Upper lobe of left lung (tissue), 6 donors: ENCODE results near the gene MCTP1. TPM values are rescaled to one million over a fixed set of nuclear protein-coding genes. Genes with fewer than 3 reads are reported as not detected.
"Not testable (repeated sequence)": the region's sequence is repeated elsewhere in the genome, so short reads cannot be mapped to it uniquely, and the experiment has no call there.

Experiments used
- ATAC-seq, 2 donors: fragments of 200-7000 bp; cut with Tn5 transposase; one replicate each; pipeline ENCODE4 v1.9.1; 2022; ENCODE audit warnings: mild to moderate bottlenecking in 2 of 2, moderate library complexity in 2 of 2; ENCODE audit not compliant: low FRiP score in 2 of 2
- DNase-seq, 2 donors: peaks; one replicate each; pipeline ENCODE4 v3.0.0-alpha.2; 2019 to 2020
- H3K27ac ChIP-seq, 4 donors: fragments of 200-600 bp; sonication (generic); one replicate each; pipeline ENCODE4 v1.5.1; 2016 to 2019
- H3K27me3 ChIP-seq, 4 donors: fragments of 200-600 bp; sonication (generic); one replicate each; pipeline ENCODE4 v1.5.1; 2017 to 2019
- H3K36me3 ChIP-seq, 4 donors: fragments of 200-600 bp; sonication (generic); one replicate each; pipeline ENCODE4 v1.5.1; 2016 to 2019
- H3K4me1 ChIP-seq, 4 donors: fragments of 200-600 bp; sonication (generic); one replicate each; pipeline ENCODE4 v1.5.1; 2018 to 2019
- H3K4me3 ChIP-seq, 4 donors: fragments of 200-600 bp; sonication (generic); one replicate each; pipeline ENCODE4 v1.5.1; 2017 to 2019; ENCODE audit warnings: mild to moderate bottlenecking in 2 of 4, moderate library complexity in 1 of 4
- H3K9me3 ChIP-seq, 4 donors: fragments of 200-600 bp; sonication (generic); one replicate each; pipeline ENCODE4 v1.5.1; 2018 to 2019
- EP300 ChIP-seq, 4 donors: sonication (generic); formaldehyde crosslinking; IDR thresholded peaks; one replicate each; pipeline ENCODE4 v1.5.1; 2017; ENCODE audit warnings: antibody characterized with exemption in 4 of 4, control low read depth in 2 of 4
- POLR2A ChIP-seq, 4 donors: fragments of 450-650 bp; IDR thresholded peaks; one replicate each; pipeline ENCODE4 v1.5.1; 2016 to 2017; ENCODE audit warnings: antibody characterized with exemption in 4 of 4, mild to moderate bottlenecking in 2 of 4
- POLR2AphosphoS5 ChIP-seq, 2 donors: sonication (generic); formaldehyde crosslinking; IDR thresholded peaks; one replicate each; pipeline ENCODE4 v1.5.1; 2017; ENCODE audit warnings: antibody characterized with exemption in 2 of 2
- WGBS, 2 donors: methylation state at CpG; one replicate each; pipeline ENCODE4 v1.1.5; 2017 to 2018; 5-methylcytosine and 5-hydroxymethylcytosine counted together
- total RNA-seq, 6 donors: library from RNA; depleted of rRNA in 4 of 6; stranded (reverse); fragments of >200 nt in 4 of 6; gene quantifications; one replicate each; pipeline versions ENCODE4 v1.1.0 to v1.2.1, GENCODE V29; 2016 to 2021
- TF ChIP-seq, protein P1 (sequence below), 6 experiments: fragments of 450-650 bp in 4 of 6; fragments of 200-600 bp in 2 of 6; sonication (generic) in 2 of 6; IDR thresholded peaks; one replicate each; pipeline ENCODE4 v1.5.1; 2016 to 2019; ENCODE audit warnings: antibody characterized with exemption in 6 of 6
- donor health status: DM: no; HTN: no; CAD: no; lungs with moderate emphysema.
- donor health status: DM: no; HTN: yes; CAD: no; lungs with severe emphysema.

Gene MCTP1
- total RNA-seq, 6 donors from 2014 or later: 30.4 to 43.8 (median 38.3) TPM

DNA sequence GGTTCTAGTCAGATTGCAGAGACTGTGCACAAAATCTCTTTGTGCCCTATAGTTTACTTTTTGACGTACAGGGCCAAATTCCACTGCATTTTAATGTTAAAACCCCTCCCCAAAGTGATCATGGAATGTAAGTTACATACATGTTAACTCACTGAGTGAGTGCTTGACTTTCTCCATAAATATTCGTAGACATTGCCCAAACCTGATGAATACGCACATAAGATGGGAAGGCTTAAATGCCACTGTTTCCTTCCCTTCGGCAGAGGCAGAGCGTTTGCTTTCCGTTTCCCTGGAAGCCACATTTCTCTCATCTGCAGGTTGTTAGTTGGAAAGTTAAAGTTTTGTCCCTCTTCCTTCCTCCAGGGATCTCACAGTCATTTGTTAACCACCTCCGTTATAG lies 286.2 kb downstream of the MCTP1 start:
- no peak for ATAC-seq

DNA sequence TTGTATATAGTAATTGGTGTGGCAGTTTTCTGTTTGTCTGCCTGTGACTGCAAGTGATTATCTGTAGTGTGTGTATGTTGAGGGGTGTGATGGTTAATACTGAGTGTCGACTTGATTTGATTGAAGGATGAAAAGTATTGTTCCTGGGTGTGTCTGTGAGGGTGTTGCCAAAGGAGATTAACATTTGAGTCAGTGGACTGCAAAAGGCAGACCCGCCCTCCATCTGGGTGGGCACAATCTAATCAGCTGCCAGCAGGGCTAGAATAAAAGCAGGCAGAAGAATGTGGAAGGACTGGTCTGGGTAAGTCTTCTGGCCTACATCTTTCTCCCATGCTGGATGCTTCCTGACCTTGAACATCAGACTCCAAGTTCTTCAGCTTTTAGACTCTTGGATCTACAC lies 290.4 kb downstream of the MCTP1 start:
- H3K27ac ChIP-seq, H3K4me1 ChIP-seq, DNase-seq, H3K4me3 ChIP-seq, H3K36me3 ChIP-seq, ATAC-seq, H3K27me3 ChIP-seq, H3K9me3 ChIP-seq: not testable (repeated sequence)
- 77 to 79% methylated on average over 2 of the region's 2 CpGs for WGBS, 2 donors

More for the DNA sequence above, 286.2 kb downstream of the MCTP1 start:
- no peaks in the 10 kb centered on the region for H3K4me1 ChIP-seq
- H3K27ac ChIP-seq: no peak overlapping the region
- TF ChIP-seq POLR2A (IDR thresholded peaks at IDR 0.05): no peak
- no peak for TF ChIP-seq POLR2AphosphoS5 (IDR thresholded peaks at IDR 0.05)
- no peak for TF ChIP-seq EP300 (IDR thresholded peaks at IDR 0.05)
- TF ChIP-seq, protein P1, sequence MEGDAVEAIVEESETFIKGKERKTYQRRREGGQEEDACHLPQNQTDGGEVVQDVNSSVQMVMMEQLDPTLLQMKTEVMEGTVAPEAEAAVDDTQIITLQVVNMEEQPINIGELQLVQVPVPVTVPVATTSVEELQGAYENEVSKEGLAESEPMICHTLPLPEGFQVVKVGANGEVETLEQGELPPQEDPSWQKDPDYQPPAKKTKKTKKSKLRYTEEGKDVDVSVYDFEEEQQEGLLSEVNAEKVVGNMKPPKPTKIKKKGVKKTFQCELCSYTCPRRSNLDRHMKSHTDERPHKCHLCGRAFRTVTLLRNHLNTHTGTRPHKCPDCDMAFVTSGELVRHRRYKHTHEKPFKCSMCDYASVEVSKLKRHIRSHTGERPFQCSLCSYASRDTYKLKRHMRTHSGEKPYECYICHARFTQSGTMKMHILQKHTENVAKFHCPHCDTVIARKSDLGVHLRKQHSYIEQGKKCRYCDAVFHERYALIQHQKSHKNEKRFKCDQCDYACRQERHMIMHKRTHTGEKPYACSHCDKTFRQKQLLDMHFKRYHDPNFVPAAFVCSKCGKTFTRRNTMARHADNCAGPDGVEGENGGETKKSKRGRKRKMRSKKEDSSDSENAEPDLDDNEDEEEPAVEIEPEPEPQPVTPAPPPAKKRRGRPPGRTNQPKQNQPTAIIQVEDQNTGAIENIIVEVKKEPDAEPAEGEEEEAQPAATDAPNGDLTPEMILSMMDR (IDR thresholded peaks at IDR 0.05): no peak
- H3K36me3 ChIP-seq: no peaks in the 10 kb centered on the region
- 61 to 67% methylated on average over 7 of the region's 7 CpGs for WGBS, 2 donors
- H3K27me3 ChIP-seq: no peaks in the 10 kb centered on the region
- H3K4me3 ChIP-seq: no peak overlapping the region
- DNase-seq: no peak
- H3K9me3 ChIP-seq: no peaks in the 10 kb centered on the region

DNA sequence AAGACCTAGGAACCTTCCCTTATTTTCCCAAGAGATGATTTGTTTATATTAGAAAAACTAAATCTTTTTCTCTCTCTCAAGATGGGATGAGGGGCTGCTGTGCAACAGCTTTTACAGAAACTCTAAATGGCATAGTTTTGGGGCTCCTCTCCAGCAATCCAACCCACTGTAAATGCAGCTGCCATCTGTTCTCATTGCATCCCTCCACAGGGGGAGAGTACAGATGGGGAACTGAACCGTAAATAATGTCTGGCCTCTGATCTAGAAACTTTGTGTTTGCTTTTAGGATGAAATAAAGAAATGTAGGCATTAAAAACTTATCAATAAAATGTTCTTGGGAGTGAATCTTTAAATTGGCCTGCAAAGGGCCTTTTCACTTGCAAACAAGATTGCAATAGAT lies 291.4 kb downstream of the MCTP1 start:
- Histone ChIP-seq H3K4me1 (no peaks in the 10 kb centered on the region), H3K27me3 (no peaks in the 10 kb centered on the region), H3K27ac (no peak overlapping the region), H3K4me3 (no peak overlapping the region), H3K36me3 (no peaks in the 10 kb centered on the region), H3K9me3 (no peaks in the 10 kb centered on the region)
- TF ChIP-seq EP300 (IDR thresholded peaks at IDR 0.05) (no peak), POLR2A (IDR thresholded peaks at IDR 0.05) (no peak)
- TF ChIP-seq, protein P1 (IDR thresholded peaks at IDR 0.05): no peak
- 87 to 100% methylated on average over 1 of the region's 1 CpG for WGBS, 2 donors
- no peak for DNase-seq
- ATAC-seq: no peak

DNA sequence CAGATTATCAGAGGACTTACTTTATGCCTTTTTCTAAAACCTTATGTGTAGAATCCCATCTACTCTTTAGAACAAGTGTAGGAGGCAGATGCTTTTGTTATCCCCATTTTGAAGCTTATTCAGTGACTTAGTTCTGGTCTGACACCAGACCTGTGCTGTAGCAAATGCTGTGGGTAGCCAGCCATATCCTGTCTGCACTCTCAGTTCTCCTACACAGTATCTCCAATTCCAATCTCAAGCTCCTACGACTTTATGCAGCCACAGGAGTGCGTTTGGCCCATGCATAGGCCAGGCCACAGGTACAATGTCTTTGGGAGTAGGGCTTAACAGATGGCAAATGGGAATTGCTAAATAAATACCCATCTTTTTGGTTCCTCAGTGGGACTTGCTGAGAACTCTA lies 292.6 kb downstream of the MCTP1 start:
- TF ChIP-seq, protein P1 (IDR thresholded peaks at IDR 0.05): no peak
- no peak for TF ChIP-seq POLR2A (IDR thresholded peaks at IDR 0.05)
- TF ChIP-seq POLR2AphosphoS5 (IDR thresholded peaks at IDR 0.05): no peak
- no peak for TF ChIP-seq EP300 (IDR thresholded peaks at IDR 0.05)
- no peaks in the 10 kb centered on the region for H3K4me1 ChIP-seq
- 79 to 83% methylated on average over 2 of the region's 2 CpGs for WGBS, 2 donors
- no peak for DNase-seq
- no peaks in the 10 kb centered on the region for H3K9me3 ChIP-seq
- H3K27me3 ChIP-seq: no peaks in the 10 kb centered on the region
- no peak overlapping the region for H3K27ac ChIP-seq
- no peak overlapping the region for H3K4me3 ChIP-seq
- H3K36me3 ChIP-seq: no peaks in the 10 kb centered on the region
- no peak for ATAC-seq

DNA sequence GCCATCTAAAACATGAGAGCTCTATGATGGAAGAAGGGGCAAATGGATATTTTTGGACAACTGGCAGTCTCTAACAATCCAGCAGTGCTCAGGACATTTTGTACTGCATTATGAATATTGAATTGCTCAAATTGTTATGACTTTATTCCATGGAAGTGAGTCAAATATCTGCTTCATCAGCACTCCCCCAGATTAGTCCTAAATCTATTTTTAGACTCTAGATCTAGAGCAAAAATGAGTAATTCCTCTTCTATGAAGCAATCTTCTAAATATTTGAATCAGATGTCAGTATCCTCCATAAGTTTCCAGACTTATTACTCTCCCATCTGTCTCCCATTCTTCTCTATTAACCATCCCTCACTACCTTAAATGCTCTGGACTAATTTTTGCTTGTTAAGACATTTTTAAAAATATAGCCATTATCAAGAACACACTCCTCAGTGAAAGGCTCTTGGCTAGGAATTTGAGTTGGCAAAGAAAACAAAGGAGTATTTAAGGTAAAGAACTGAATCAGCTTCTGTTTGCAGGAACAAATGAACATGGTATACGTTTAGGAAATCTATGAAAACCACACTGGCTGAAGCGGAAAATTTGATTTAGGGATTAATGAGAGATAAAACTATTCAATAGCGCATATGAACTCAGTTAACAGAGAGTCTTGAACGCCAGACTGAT lies 300.9 kb downstream of the MCTP1 start:
- TF ChIP-seq POLR2A (IDR thresholded peaks at IDR 0.05) (no peak), EP300 (IDR thresholded peaks at IDR 0.05) (no peak), POLR2AphosphoS5 (IDR thresholded peaks at IDR 0.05) (no peak)
- TF ChIP-seq, protein P1 (IDR thresholded peaks at IDR 0.05): no peak
- Histone ChIP-seq H3K36me3 (no peaks in the 10 kb centered on the region), H3K4me3 (no peak overlapping the region), H3K27me3 (no peaks in the 10 kb centered on the region), H3K9me3 (no peaks in the 10 kb centered on the region), H3K4me1 (no peaks in the 10 kb centered on the region), H3K27ac (no peak overlapping the region)
- DNase-seq: no peak
- whole genome bisulfite sequencing, 2 donors: 60 to 72% methylated on average over 4 of the region's 4 CpGs
- no peak for ATAC-seq
